A549 (cell line): ENCODE measurements around the gene EFNA3. TPM values are rescaled to one million over a fixed set of nuclear protein-coding genes. Genes with fewer than 3 reads are reported as not detected.

Source experiments
- ATAC-seq, 2 experiments: fragments of 200-7000 bp in 1 of 2; fragments of >200 bp in 1 of 2; cut with Nextera tagmentation in 1 of 2; cut with Tn5 transposase in 1 of 2; 3 replicates each; pipeline versions ENCODE4 v1.8.0 to v1.9.1; 2018 to 2020; ENCODE audit warnings: mild to moderate bottlenecking in 1 of 2, moderate library complexity in 1 of 2
- CTCF ChIA-PET: fragments of 300-600 bp; sonication (Branson Sonifier 250); formaldehyde crosslinking; extraction: SDS; loops from one replicate; lab custom pipeline; 2021; ENCODE audit warnings: antibody characterized with exemption, inconsistent platforms; lab: Yijun Ruan, JAX
- POLR2A ChIA-PET: fragments of 350-600 bp; formaldehyde crosslinking; extraction: SDS; loops from one replicate; lab custom pipeline; 2021; ENCODE audit warnings: antibody characterized with exemption, inconsistent platforms; lab: Yijun Ruan, JAX
- DNase-seq, 2 experiments: peaks; one replicate each; pipeline versions ENCODE4 v3.0.0 to v3.0.0-alpha.2; 2011 to 2016; ENCODE audit warnings: low read depth in 1 of 2, low spot score in 1 of 2
- FAIRE-seq: peaks from 2 replicates; lab custom pipeline; 2011; peaks lifted over from hg19 to GRCh38; lab: Jason Lieb, UNC
- H3K27ac ChIP-seq, 2 experiments: fragments of >200 bp; sonication (Bioruptor Twin); formaldehyde crosslinking; 3 replicates each; pipeline ENCODE4 v1.5.1; 2016 to 2017
- H3K4me1 ChIP-seq: fragments of >200 bp; sonication (Bioruptor Twin); formaldehyde crosslinking; 3 replicates; pipeline ENCODE4 v1.6.1; 2016
- H3K4me2 ChIP-seq: fragments of >200 bp; sonication (Bioruptor Twin); formaldehyde crosslinking; 3 replicates; pipeline ENCODE4 v1.6.1; 2016
- H3K4me3 ChIP-seq: fragments of >200 bp; sonication (Bioruptor Twin); formaldehyde crosslinking; 3 replicates; pipeline ENCODE4 v1.5.1; 2016
- H3K9me3 ChIP-seq: fragments of >200 bp; sonication (Bioruptor Twin); formaldehyde crosslinking; 3 replicates; pipeline ENCODE4 v1.6.1; 2016
- CBX2 ChIP-seq: fragments of 200-600 bp; sonication (generic); IDR thresholded peaks from 2 replicates; pipeline ENCODE4 v1.6.1; 2016; ENCODE audit warnings: low read depth, mild to moderate bottlenecking, borderline replicate concordance
- CEBPB ChIP-seq, 2 experiments: fragments of >200 bp in 1 of 2; sonication (Bioruptor Twin) in 1 of 2; formaldehyde crosslinking in 1 of 2; IDR thresholded peaks; 2 replicates each; pipeline ENCODE4 v1.6.1; 2012 to 2016
- CHD2 ChIP-seq: fragments of 150-350 bp; IDR thresholded peaks from 2 replicates; pipeline ENCODE4 v1.6.1; 2014; ENCODE audit warnings: low read length; ENCODE audit not compliant: partially characterized antibody
- EP300 ChIP-seq, 2 experiments: fragments of >200 bp; sonication (Bioruptor Twin); formaldehyde crosslinking; IDR thresholded peaks; 2 replicates in 1 of 2; 3 replicates in 1 of 2; pipeline ENCODE4 v1.6.1; 2016 to 2017
- ESRRA ChIP-seq: fragments of 150-350 bp; IDR thresholded peaks from 2 replicates; pipeline ENCODE4 v1.6.1; 2014; ENCODE audit warnings: mild to moderate bottlenecking, low read length, borderline replicate concordance
- FOSB ChIP-seq: fragments of 250-450 bp; sonication (Bioruptor Pico); IDR thresholded peaks from 2 replicates; pipeline ENCODE4 v1.5.0; 2020; ENCODE audit warnings: mild to moderate bottlenecking, moderate library complexity
- FOXS1 ChIP-seq: fragments of 250-450 bp; sonication (Bioruptor Pico); IDR thresholded peaks from 2 replicates; pipeline ENCODE4 v1.5.0; 2020; ENCODE audit warnings: mild to moderate bottlenecking, moderate library complexity
- GATA3 ChIP-seq: IDR thresholded peaks from 2 replicates; pipeline ENCODE4 v1.6.1; 2012; ENCODE audit warnings: borderline replicate concordance
- HDAC2 ChIP-seq: fragments of 200-600 bp; sonication (generic); IDR thresholded peaks from 2 replicates; pipeline ENCODE4 v1.6.1; 2016
- HEYL ChIP-seq: fragments of 250-450 bp; sonication (Bioruptor Pico); IDR thresholded peaks from 2 replicates; pipeline ENCODE4 v1.8.0; 2021; ENCODE audit warnings: mild to moderate bottlenecking, moderate library complexity
- HOXB13 ChIP-seq: fragments of 250-450 bp; sonication (Bioruptor Pico); IDR thresholded peaks from 2 replicates; pipeline ENCODE4 v1.5.0; 2020; ENCODE audit warnings: low read depth, mild to moderate bottlenecking, moderate library complexity
- JUNB ChIP-seq: fragments of >200 bp; sonication (Bioruptor Twin); formaldehyde crosslinking; IDR thresholded peaks from 2 replicates; pipeline ENCODE4 v1.6.1; 2016
- KDM5A ChIP-seq: fragments of 200-600 bp; sonication (generic); IDR thresholded peaks from 2 replicates; pipeline ENCODE4 v1.6.1; 2016; ENCODE audit warnings: antibody characterized with exemption, mild to moderate bottlenecking
- MAFK ChIP-seq: fragments of 450-650 bp; IDR thresholded peaks from 2 replicates; pipeline ENCODE4 v1.6.1; 2014; ENCODE audit not compliant: partially characterized antibody
- MAZ ChIP-seq: fragments of 150-350 bp; IDR thresholded peaks from 2 replicates; pipeline ENCODE4 v1.6.1; 2014; ENCODE audit warnings: antibody characterized with exemption, low read depth, low read length, borderline replicate concordance
- NR3C1 ChIP-seq: fragments of >200 bp; sonication (Bioruptor Twin); formaldehyde crosslinking; IDR thresholded peaks from 3 replicates; pipeline ENCODE4 v1.6.1; 2017
- POLR2AphosphoS2 ChIP-seq: conservative IDR thresholded peaks from 2 replicates; pipeline ENCODE4 v1.6.1; 2012; ENCODE audit warnings: low read length, improper control_type of control experiment, inconsistent platforms
- RCOR1 ChIP-seq: fragments of 150-350 bp; IDR thresholded peaks from 2 replicates; pipeline ENCODE4 v1.6.1; 2014; ENCODE audit warnings: antibody characterized with exemption, low read length, low read depth
- RFX5 ChIP-seq: fragments of 450-650 bp; IDR thresholded peaks from 2 replicates; pipeline ENCODE4 v1.7.1; 2014; ENCODE audit warnings: antibody characterized with exemption, mild to moderate bottlenecking, moderate library complexity
- SREBF2 ChIP-seq: fragments of 450-650 bp; IDR thresholded peaks from 2 replicates; pipeline ENCODE4 v1.6.1; 2014; ENCODE audit warnings: mild to moderate bottlenecking, moderate library complexity
- TFCP2L1 ChIP-seq: fragments of 250-450 bp; sonication (Bioruptor Pico); IDR thresholded peaks from 2 replicates; pipeline ENCODE4 v1.5.0; 2021; ENCODE audit warnings: mild to moderate bottlenecking
- TP53 ChIP-seq: fragments of 250-450 bp; sonication (Bioruptor Pico); IDR thresholded peaks from 2 replicates; pipeline ENCODE4 v1.5.0; 2021; ENCODE audit warnings: mild to moderate bottlenecking, moderate library complexity
- ZC3H11A ChIP-seq: fragments of 450-650 bp; IDR thresholded peaks from 2 replicates; pipeline ENCODE4 v1.6.1; 2014; ENCODE audit warnings: antibody characterized with exemption, mild to moderate bottlenecking
- WGBS: methylation state at CpG from one replicate; pipeline ENCODE4 v1.1.6; 2017; ENCODE audit errors: missing lambda C conversion rate; 5-methylcytosine and 5-hydroxymethylcytosine counted together
- polyA plus RNA-seq, 4 experiments: library from polyadenylated mRNA; depleted of rRNA in 3 of 4; stranded (reverse); fragments of >200 nt; fragmentation: RNase III in 1 of 4; extraction: RNeasy Plus Mini Kit Qiagen cat#74134 plus additional on column Dnase treatment in 1 of 4; gene quantifications; 2 replicates in 3 of 4; 3 replicates in 1 of 4; pipeline ENCODE4 v1.2.3, GENCODE V29; 2011 to 2017
- TF ChIP-seq, protein P1 (sequence below): fragments of 250-450 bp; sonication (Bioruptor Pico); IDR thresholded peaks from 2 replicates; pipeline ENCODE4 v1.5.0; 2021; ENCODE audit warnings: mild to moderate bottlenecking, moderate library complexity, borderline replicate concordance
- TF ChIP-seq, protein P2 (sequence below): fragments of 250-450 bp; sonication (Bioruptor Pico); IDR thresholded peaks from 2 replicates; pipeline ENCODE4 v1.5.0; 2020; ENCODE audit warnings: low read depth, mild to moderate bottlenecking, moderate library complexity
- TF ChIP-seq, protein P3 (sequence below): fragments of 200-600 bp; sonication (generic); IDR thresholded peaks from 2 replicates; pipeline ENCODE4 v1.6.1; 2016; ENCODE audit warnings: antibody characterized with exemption, mild to moderate bottlenecking, moderate library complexity
- TF ChIP-seq, protein P4 (sequence below): IDR thresholded peaks from 2 replicates; pipeline ENCODE4 v1.6.1; 2012; ENCODE audit warnings: low read depth, borderline replicate concordance
- TF ChIP-seq, protein P5 (sequence below): fragments of >200 bp; sonication (Bioruptor Twin); formaldehyde crosslinking; IDR thresholded peaks from 3 replicates; pipeline ENCODE4 v1.6.1; 2016
- TF ChIP-seq, protein P6 (sequence below): fragments of >200 bp; sonication (Bioruptor Twin); formaldehyde crosslinking; IDR thresholded peaks from 2 replicates; pipeline ENCODE4 v1.6.1; 2016
- TF ChIP-seq, protein P7 (sequence below): IDR thresholded peaks from 2 replicates; pipeline ENCODE4 v1.6.1; 2012

Gene EFNA3
- polyA plus RNA-seq, 2 of the 4 experiments (the other 2 are of a cell fraction), result 1.9 to 2.7 TPM

DNA sequence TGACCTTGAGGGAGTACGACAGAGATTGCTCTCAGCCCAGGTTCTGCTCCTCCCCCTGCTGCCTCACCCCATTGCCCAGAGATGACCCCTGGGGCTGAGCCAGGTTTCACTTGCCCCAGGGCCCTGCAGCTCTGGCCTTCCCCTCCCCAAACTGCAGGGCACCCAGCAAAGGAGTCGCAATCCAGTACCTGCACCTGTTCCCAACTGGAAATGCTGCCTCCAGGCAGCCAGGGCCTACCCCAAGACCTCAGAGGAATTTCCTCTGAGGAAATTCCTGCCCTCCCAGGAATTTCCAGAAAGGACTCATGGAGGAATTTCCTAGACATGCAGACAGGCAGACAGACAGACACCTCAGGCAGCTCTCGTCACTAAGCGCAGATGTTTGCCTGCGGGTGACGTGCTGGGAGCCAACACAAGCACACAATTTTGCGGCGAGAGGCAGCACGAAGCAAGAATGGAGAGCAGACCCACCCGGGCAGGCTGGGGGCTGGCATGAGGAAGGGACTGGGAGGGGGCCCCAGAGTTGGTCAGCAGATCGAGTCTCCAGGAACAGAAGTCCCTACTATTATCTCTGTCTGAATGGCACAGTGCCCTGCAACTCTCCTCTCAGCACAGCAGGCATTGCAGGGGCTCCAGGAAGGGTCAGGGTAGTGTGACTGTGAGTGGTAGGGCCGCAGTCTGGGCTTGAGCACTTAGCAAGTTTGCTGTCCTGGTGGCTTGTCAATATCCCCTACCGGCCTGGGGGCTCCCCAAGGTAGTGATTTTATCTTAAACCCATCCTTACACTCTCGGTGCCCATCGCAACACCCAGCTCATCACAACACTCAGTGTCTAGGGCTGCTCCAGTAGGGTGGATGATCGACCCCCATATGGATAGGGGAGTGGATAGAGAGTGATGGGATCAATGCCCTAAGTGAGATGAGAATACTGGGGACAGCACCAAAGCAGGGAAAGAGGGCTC is 46.1 kb downstream of the EFNA3 start:
- 24% methylated on average over 15 of the region's 16 CpGs for WGBS
- ChIA-PET POLR2A (interaction anchor here (1.0 to 2.0 kb wide), 3 partner anchors 10 to 70 kb away, joined by 3 to 8 read pairs (median 4); partner anchors contain the start of gene SLC50A1), CTCF (interaction anchor here (0.8 to 19.7 kb wide), 12 partner anchors 10 to 81 kb away, joined by 3 to 309 read pairs (median 6); partner anchors contain the start of genes KRTCAP2 and SLC50A1)
- peak in 1 of 2 experiments; percentile 88 for DNase-seq
- H3K27ac ChIP-seq, result peak overlapping the region; percentile 80 to 90
- ATAC-seq, result peak; percentile 26 to 32; a peak in 5 of 6 replicates
- peaks cover 48% of the 10 kb centered on the region for H3K4me1 ChIP-seq
- no peak for FAIRE-seq
- no peaks in the 10 kb centered on the region for H3K9me3 ChIP-seq
- peak overlapping the region; percentile 89 for H3K4me2 ChIP-seq
- no peak overlapping the region for H3K4me3 ChIP-seq
- TF ChIP-seq MAZ (no peak), ESRRA (peak; percentile 28; the same call in 1 of the 2 replicates), CHD2 (no peak), FOSB (CRISPR knock-in tag) (no peak), FOXS1 (no peak), HEYL (CRISPR knock-in tag) (no peak), HOXB13 (CRISPR knock-in tag) (no peak), SREBF2 (no peak), CEBPB (IDR thresholded peaks at IDR 0.05) (peak in 1 of 2 experiments; percentile 10; a peak in 1 of 4 replicates), TP53 (CRISPR knock-in tag) (no peak), RCOR1 (no peak), HDAC2 (no peak), MAFK (no peak), KDM5A (no peak), EP300 (IDR thresholded peaks at IDR 0.05) (peak in 1 of 2 experiments; percentile 61; a peak in 1 of 5 replicates), CBX2 (no peak), JUNB (no peak), TFCP2L1 (no peak), RFX5 (no peak), ZC3H11A (no peak), GATA3 (peak; percentile 50; the same call in 1 of the 2 replicates), POLR2AphosphoS2 (no peak), NR3C1 (no peak)
- TF ChIP-seq, protein P1, sequence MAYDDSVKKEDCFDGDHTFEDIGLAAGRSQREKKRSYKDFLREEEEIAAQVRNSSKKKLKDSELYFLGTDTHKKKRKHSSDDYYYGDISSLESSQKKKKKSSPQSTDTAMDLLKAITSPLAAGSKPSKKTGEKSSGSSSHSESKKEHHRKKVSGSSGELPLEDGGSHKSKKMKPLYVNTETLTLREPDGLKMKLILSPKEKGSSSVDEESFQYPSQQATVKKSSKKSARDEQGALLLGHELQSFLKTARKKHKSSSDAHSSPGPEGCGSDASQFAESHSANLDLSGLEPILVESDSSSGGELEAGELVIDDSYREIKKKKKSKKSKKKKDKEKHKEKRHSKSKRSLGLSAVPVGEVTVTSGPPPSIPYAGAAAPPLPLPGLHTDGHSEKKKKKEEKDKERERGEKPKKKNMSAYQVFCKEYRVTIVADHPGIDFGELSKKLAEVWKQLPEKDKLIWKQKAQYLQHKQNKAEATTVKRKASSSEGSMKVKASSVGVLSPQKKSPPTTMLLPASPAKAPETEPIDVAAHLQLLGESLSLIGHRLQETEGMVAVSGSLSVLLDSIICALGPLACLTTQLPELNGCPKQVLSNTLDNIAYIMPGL (CRISPR knock-in tag), result no peak
- TF ChIP-seq, protein P2, sequence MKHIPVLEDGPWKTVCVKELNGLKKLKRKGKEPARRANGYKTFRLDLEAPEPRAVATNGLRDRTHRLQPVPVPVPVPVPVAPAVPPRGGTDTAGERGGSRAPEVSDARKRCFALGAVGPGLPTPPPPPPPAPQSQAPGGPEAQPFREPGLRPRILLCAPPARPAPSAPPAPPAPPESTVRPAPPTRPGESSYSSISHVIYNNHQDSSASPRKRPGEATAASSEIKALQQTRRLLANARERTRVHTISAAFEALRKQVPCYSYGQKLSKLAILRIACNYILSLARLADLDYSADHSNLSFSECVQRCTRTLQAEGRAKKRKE (CRISPR knock-in tag), result 0 out of 2 replicates have a peak, but pooled peaks have one; percentile 64
- TF ChIP-seq, protein P3, sequence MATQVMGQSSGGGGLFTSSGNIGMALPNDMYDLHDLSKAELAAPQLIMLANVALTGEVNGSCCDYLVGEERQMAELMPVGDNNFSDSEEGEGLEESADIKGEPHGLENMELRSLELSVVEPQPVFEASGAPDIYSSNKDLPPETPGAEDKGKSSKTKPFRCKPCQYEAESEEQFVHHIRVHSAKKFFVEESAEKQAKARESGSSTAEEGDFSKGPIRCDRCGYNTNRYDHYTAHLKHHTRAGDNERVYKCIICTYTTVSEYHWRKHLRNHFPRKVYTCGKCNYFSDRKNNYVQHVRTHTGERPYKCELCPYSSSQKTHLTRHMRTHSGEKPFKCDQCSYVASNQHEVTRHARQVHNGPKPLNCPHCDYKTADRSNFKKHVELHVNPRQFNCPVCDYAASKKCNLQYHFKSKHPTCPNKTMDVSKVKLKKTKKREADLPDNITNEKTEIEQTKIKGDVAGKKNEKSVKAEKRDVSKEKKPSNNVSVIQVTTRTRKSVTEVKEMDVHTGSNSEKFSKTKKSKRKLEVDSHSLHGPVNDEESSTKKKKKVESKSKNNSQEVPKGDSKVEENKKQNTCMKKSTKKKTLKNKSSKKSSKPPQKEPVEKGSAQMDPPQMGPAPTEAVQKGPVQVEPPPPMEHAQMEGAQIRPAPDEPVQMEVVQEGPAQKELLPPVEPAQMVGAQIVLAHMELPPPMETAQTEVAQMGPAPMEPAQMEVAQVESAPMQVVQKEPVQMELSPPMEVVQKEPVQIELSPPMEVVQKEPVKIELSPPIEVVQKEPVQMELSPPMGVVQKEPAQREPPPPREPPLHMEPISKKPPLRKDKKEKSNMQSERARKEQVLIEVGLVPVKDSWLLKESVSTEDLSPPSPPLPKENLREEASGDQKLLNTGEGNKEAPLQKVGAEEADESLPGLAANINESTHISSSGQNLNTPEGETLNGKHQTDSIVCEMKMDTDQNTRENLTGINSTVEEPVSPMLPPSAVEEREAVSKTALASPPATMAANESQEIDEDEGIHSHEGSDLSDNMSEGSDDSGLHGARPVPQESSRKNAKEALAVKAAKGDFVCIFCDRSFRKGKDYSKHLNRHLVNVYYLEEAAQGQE, result no peak
- TF ChIP-seq, protein P4, sequence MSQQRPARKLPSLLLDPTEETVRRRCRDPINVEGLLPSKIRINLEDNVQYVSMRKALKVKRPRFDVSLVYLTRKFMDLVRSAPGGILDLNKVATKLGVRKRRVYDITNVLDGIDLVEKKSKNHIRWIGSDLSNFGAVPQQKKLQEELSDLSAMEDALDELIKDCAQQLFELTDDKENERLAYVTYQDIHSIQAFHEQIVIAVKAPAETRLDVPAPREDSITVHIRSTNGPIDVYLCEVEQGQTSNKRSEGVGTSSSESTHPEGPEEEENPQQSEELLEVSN, result peak; percentile 50; the same call in 1 of the 2 replicates
- TF ChIP-seq, protein P5, sequence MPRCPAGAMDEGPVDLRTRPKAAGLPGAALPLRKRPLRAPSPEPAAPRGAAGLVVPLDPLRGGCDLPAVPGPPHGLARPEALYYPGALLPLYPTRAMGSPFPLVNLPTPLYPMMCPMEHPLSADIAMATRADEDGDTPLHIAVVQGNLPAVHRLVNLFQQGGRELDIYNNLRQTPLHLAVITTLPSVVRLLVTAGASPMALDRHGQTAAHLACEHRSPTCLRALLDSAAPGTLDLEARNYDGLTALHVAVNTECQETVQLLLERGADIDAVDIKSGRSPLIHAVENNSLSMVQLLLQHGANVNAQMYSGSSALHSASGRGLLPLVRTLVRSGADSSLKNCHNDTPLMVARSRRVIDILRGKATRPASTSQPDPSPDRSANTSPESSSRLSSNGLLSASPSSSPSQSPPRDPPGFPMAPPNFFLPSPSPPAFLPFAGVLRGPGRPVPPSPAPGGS, result 0 out of 3 replicates have a peak, but pooled peaks have one; percentile 19
- TF ChIP-seq, protein P6, sequence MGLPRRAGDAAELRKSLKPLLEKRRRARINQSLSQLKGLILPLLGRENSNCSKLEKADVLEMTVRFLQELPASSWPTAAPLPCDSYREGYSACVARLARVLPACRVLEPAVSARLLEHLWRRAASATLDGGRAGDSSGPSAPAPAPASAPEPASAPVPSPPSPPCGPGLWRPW, result no peak
- TF ChIP-seq, protein P7, sequence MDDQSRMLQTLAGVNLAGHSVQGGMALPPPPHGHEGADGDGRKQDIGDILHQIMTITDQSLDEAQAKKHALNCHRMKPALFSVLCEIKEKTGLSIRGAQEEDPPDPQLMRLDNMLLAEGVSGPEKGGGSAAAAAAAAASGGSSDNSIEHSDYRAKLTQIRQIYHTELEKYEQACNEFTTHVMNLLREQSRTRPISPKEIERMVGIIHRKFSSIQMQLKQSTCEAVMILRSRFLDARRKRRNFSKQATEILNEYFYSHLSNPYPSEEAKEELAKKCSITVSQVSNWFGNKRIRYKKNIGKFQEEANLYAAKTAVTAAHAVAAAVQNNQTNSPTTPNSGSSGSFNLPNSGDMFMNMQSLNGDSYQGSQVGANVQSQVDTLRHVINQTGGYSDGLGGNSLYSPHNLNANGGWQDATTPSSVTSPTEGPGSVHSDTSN, result no peak
